Activated gamma-delta T cell treated with Interleukin-2 at 50 U/mL for 16 hours (primary cell): Measurements from ENCODE around the gene PTPRS.
"Not testable (repeated sequence)": the region's sequence is repeated elsewhere in the genome, so short reads cannot be mapped to it uniquely, and the experiment has no call there.

ENCODE experiments used
- DNase-seq: peaks from one replicate; pipeline ENCODE4 v3.0.0-alpha.2; 2020

The PTPRS gene

GRCh38 chr19:5331790-5332189 lies 8.8 kb downstream of the PTPRS start:
- DNase-seq, result no peak

GRCh38 chr19:5330307-5330720 lies 10.3 kb downstream of the PTPRS start:
- no peak for DNase-seq

- DNase-seq, result no peak
Observed at GRCh38 chr19:5329141-5329540, 11.5 kb downstream of the PTPRS start.

GRCh38 chr19:5328407-5328806 lies 12.2 kb downstream of the PTPRS start:
- not testable (repeated sequence) for DNase-seq

DNA sequence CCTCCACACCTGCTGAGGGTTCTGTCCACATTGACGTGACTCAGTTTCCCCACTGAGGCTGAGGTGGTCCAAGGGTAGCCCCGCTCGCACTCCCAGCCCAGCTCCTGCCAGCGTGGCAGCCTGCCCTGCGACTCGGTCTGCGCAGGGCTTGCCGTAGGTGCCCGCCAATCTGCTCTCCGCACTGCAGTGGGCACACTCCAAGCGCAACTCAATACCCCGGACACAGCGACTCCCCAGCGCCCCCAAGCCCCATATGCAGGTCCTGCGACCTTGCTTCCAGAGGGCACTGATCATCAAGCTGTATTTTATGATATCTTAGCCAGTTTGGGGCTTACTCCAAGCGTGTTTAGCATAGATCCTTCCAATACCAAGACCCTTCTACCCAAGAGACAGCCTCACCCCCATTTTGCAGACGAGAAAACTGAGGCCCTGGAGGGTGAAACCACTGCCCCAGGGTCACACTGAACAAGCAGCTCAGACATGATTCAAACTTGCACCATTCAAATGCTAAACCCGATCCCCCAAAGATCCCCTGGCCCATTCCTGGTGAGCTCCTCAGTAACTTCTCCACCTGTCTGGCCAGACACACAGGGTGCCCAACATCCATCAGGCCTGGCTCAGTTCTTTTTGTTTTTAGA lies 13.5 kb downstream of the PTPRS start:
- DNase-seq, result no peak

DNA sequence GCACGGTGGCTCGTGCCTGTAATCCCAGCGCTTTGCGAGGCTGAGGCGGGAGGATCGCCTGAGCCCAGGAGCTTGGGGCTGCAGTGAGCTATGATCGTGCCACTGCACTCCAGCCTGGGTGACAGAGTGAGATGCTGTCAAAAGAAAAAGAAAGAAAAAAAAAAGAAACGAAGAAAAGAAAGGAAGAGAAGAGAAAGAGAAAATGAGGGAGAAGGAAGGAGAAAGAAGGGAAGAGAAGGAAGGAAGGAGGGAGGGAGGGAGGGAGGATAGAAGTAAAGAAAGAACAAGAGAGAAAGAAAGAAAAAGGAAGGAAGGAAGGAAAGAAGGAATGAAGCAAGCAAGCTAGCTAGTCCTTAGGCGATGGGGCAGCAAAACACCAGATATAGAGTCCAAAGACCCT lies 14.1 kb downstream of the PTPRS start:
- no peak for DNase-seq

GRCh38 chr19:5324947-5325346 lies 15.7 kb downstream of the PTPRS start:
- DNase-seq, result no peak

DNA sequence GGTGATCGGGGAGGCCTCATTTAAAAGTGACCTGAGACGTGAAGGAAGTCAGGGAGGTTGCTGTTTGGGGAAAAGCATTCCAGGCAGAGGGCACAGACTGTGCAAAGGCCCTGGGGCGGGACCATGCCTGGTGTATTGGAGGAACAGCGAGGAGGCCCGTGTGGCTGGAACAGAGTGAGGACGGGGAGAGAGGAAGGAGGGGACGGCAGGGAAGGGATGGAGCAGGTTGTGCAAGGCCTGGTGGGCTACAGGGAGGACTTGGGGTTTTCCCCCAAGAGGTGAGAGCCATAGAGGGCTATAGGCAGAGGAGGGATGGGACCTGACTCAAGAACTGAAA lies 17.2 kb downstream of the PTPRS start:
- no peak for DNase-seq

GRCh38 chr19:5321851-5322681 lies 18.5 kb downstream of the PTPRS start:
- DNase-seq, result peak; percentile 35

GRCh38 chr19:5321066-5321642 lies 19.5 kb downstream of the PTPRS start:
- DNase-seq, result no peak

DNA sequence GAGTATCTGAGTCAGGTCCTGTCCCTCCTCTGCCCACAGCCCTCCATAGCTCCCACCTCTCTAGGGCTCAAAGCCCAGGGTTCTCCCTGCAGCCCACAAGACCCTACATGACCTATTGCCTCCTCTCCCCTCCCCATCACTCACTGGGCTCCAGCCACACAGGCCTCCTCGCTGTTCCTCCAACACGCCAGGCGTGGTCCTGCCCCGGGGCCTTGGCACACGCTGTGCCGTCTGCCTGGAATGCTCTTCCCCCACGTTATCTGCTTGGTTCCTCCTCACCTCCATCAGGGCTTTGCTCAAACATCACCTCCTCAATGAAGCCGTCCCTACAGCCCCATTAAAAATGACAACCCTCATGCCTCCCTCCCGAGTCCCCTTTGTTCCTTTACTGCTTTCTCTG lies 21.1 kb downstream of the PTPRS start:
- DNase-seq, result no peak

GRCh38 chr19:5318306-5318705 lies 22.3 kb downstream of the PTPRS start:
- no peak for DNase-seq

- no peak for DNase-seq
Observed at GRCh38 chr19:5317321-5317720, 23.3 kb downstream of the PTPRS start.

GRCh38 chr19:5316138-5316537 lies 24.5 kb downstream of the PTPRS start:
- no peak for DNase-seq

- no peak for DNase-seq
Observed at GRCh38 chr19:5314907-5315298, 25.7 kb downstream of the PTPRS start.

DNA sequence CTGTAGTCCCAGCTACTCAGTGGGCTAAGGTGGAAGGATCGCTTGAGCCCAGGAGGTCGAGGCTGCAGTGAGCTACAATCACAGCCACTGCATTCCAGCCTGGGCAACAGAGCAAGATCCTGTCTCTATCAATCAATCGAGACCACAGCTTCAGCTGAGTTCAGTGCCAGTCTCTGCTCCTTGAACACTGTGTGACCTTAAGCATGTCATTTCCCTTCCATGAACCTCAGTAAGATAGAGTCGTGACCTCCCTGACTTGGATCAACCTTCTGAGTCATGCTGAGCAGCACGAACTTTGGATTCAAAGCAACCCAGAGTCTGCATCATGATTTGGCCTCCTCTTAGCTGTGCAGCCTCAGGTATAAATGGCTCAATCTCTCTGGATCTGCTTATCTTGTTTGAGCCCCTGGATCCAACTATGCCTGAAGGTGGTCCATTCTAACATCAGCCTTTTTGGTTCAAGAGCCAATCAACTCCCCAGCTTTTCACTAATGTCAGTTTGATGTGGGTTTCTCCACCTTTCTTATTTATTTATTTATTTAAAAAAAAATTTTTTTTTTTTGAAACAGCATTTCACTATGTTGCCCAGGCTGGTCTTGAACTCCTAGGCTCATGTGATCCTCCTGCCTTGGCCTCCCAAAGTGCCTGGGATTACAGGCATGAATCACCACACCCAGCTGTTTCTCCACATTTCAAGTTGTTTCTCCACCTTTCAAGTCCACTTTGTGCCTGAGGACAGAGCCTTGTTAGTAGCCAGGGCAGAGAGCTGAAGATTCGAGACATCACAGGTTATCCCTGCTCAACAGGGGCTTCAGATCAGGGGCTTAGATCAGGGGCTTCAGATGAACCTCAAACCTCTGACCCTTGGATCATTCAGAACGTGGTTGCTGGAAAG lies 26.4 kb downstream of the PTPRS start:
- DNase-seq, result no peak

DNA sequence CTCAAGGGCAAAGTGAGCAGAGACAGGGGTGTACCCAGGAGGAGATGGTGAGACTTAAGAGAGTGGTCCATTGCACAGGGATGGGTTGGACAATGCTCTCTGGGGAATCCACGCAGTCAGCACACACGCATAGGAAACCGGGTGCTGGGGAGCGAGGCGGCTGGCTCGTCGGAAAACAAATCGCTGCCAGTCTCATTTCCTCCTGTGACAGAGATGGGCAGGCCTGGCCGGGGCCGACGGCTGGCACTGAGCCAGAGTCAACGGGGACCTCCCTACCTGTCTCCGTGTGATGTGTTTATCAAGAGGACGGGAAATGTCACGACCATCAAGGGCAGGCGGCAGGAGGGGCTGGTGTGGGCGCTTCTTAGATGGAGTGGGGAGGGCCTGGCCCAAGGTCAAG lies 27.3 kb downstream of the PTPRS start:
- no peak for DNase-seq

GRCh38 chr19:5312058-5312457 lies 28.6 kb downstream of the PTPRS start:
- no peak for DNase-seq

- DNase-seq, result no peak
Observed at GRCh38 chr19:5309438-5310204, 31.0 kb downstream of the PTPRS start.

DNA sequence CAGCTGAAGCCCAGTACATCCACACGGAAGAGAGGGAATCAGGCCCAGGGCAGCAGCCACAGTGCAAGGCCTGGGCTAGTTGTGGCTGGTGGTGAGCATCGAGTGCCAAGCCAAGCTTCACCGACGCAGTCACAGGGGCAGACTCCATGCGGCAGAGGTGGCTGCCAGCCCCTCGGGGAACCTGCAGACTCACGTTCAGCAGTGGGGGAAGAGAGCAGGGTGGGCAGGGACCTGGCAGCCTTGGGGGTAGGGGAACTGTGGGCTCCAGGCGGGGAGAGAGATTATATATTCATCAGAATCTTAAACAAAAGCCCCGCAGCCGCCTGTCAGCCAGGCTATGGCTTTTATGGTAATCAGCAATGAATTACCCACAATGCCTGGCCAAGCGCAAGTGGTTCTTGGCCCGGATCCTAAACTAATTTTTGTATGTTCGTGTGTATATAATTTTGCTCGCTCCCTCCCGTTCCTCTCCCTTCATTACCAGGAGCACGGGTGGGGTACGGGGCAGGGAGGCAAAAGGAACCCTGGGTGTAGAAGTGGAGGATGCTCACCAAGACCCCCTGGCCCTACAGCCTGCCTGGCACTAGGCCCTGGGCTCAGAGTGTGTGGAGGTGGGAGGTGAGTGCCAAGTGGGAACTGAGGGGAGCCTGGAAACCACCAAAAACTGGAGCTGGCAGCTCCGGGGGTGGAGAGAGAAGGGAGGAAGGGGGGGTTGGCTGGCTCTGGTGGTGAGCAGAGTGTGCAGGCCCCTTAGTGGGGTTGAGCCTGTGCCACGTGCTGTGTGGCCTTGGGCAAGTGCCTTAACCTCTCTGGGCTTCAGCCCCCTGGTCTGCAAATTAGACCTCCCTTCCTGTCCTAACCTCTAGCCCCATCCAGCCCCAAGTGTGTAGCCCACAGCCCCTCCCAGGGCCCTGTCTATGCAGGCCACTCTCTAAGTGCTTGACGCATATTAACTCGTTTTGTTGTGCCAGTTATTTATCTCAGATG lies 31.9 kb downstream of the PTPRS start:
- no peak for DNase-seq

DNA sequence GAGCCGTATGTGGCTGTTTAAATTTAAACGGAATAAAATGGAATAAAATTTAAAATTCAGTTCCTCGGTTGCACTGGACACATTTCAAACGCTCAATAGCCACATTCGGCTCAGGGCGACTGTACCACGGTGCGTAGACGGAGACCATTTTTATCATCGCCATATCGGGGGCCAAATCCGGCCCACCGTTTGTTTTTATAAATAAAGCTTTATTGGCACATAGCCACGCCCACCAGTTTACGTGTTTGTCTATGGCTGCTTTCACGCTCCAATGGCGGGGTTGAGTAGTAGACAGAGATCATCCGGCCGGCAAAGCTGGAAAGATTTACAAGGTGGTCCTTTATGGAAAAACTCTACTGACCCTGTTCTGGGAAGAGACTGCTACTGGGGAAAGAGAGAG lies 33.0 kb downstream of the PTPRS start:
- DNase-seq, result no peak
